Measurements from ENCODE around the gene IMPA2. TPM values are rescaled to one million over a fixed set of nuclear protein-coding genes. Genes with fewer than 3 reads are reported as not detected.

IMPA2 gene
- total and polyA plus RNA-seq, 7 donors, result 61.4 to 342 (median 196) TPM

GRCh38 chr18:12057419-12058039 lies 76.2 kb downstream of the IMPA2 start:
- Histone ChIP-seq H3K36me3 (ENCODE audit: insufficient read depth in 1 of 2, low read depth in 1 of 2) (no peaks in the 10 kb centered on the region), H3K4me3 (no peak overlapping the region), H3K4me1 (no peaks in the 10 kb centered on the region), H3K27ac (no peak overlapping the region), H3K27me3 (ENCODE audit: insufficient read depth in 3 of 3, low read length in 2 of 3) (no peaks in the 10 kb centered on the region), H3K9me3 (no peaks in the 10 kb centered on the region)
- TF ChIP-seq, protein P1, sequence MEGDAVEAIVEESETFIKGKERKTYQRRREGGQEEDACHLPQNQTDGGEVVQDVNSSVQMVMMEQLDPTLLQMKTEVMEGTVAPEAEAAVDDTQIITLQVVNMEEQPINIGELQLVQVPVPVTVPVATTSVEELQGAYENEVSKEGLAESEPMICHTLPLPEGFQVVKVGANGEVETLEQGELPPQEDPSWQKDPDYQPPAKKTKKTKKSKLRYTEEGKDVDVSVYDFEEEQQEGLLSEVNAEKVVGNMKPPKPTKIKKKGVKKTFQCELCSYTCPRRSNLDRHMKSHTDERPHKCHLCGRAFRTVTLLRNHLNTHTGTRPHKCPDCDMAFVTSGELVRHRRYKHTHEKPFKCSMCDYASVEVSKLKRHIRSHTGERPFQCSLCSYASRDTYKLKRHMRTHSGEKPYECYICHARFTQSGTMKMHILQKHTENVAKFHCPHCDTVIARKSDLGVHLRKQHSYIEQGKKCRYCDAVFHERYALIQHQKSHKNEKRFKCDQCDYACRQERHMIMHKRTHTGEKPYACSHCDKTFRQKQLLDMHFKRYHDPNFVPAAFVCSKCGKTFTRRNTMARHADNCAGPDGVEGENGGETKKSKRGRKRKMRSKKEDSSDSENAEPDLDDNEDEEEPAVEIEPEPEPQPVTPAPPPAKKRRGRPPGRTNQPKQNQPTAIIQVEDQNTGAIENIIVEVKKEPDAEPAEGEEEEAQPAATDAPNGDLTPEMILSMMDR (IDR thresholded peaks at IDR 0.05), result no peak
- DNase-seq (no peak), ATAC-seq (no peak)
- 73 to 86% (median 76%) methylated on average over 14 of the region's 14 CpGs for WGBS, 3 donors
- intact Hi-C loops (cut with DNase I), result no loop called here

DNA sequence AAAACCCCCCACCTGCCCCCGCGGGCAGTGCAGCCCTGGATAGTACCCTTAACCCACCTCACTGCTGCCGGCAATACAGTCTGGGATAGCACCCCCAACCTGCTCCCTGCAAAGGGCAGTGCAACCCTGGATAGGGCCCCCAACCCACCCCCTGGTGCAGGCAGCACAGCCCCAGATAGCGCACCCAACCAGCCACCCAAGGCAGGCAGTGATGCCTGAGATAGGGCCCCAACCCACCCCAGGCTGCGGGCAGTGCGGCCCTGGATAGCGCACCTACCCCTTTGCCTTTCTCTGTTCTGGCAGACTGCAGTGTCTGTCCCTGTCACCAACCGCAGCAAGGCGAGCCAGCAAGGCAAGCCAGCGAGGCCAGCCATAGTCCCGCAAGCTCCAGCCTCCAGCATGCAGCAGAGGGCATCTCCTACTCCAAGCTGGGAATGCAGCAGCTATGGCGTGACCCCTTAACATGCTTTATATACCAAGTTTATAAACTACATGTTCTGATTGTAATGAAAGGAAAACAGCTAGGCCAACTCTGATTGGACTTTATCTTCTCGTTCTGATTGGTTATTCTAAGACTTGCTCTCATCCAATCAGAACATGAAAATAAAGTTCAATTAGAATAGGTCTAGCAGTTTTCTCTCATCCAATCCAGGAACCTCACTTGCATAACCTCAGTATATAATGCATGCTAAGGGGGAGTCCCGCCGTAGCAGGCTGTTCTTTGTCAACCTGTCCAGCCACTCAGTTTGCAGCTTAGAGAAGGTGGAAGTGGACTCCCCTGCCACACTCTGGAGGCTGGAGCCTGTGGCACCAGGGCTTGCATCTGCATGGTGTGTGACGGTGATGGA lies 78.3 kb downstream of the IMPA2 start:
- Histone ChIP-seq H3K4me3 (no peak overlapping the region), H3K36me3 (ENCODE audit: insufficient read depth in 1 of 2, low read depth in 1 of 2) (no peaks in the 10 kb centered on the region), H3K9me3 (no peaks in the 10 kb centered on the region), H3K27me3 (ENCODE audit: insufficient read depth in 3 of 3, low read length in 2 of 3) (no peaks in the 10 kb centered on the region), H3K27ac (no peak overlapping the region), H3K4me1 (no peaks in the 10 kb centered on the region)
- intact Hi-C loops (cut with DNase I), result no loop called here
- no peak for ATAC-seq
- WGBS, 3 donors, result 82 to 84% (median 82%) methylated on average over 16 of the region's 16 CpGs
- TF ChIP-seq, protein P1 (IDR thresholded peaks at IDR 0.05), result no peak
- no peak for DNase-seq

DNA sequence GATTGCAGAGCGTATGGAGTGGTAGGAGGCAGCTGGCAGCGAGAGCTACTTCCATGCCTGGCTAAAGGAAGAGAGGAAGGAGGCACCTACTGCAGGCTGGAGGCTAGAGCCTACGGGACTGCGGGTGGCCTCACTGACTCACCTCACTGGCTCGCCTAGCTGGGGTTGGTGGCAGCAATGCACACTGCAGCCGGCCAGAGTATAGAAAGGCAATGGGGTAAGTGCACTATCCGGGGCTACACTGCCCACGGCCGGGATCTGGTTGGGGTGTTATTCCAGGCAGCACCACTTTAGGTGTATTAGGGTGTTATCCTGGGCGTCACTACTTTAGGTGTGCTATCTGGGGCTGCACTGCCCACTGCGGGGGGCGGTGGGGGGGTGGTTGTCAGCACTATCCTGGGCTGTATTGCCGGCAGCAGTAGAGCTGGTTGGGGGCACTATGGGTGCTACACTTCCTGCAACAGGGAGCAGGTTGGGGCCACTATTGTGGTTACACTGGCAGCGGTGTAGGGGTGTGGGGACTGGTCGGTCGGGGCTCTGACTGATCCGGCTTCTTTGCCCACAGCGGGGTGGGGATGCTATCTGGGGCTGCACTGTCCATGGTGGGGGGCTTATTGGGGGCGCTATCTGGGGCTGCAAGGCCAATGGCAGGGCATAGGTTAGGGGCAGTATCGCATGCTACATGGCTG lies 79.0 kb downstream of the IMPA2 start:
- no peaks in the 10 kb centered on the region for H3K27me3 ChIP-seq (ENCODE audit: insufficient read depth in 3 of 3, low read length in 2 of 3)
- H3K4me3 ChIP-seq, result no peak overlapping the region
- H3K4me1 ChIP-seq, result no peaks in the 10 kb centered on the region
- intact Hi-C loops (cut with DNase I), result no loop called here
- ATAC-seq, result no peak
- DNase-seq, result no peak
- 77 to 86% (median 79%) methylated on average over 19 to 20 of the region's 20 CpGs for WGBS, 3 donors
- H3K9me3 ChIP-seq, result no peaks in the 10 kb centered on the region
- H3K36me3 ChIP-seq (ENCODE audit: insufficient read depth in 1 of 2, low read depth in 1 of 2), result no peaks in the 10 kb centered on the region
- TF ChIP-seq, protein P1 (IDR thresholded peaks at IDR 0.05), result no peak
- no peak overlapping the region for H3K27ac ChIP-seq

DNA sequence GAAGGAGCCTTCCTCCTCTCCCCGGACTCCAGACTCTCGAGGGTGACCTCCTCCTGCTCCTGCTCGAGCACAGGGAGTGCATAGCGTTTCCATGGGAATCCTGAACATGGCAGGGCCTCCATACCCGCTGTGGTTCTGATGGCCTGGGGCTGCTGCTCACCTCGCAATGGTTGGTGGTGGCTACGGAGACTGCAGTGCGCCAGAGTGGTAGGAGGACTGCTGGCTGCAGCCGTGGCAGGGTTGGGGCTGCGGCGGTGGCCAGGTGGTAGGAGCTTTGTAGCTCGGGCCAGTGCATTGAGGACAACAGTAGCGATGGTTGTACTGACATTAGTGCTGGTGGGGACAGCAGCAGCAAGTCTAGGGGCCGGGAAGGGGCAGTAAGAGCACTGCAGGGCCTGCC lies 80.4 kb downstream of the IMPA2 start:
- H3K4me3 ChIP-seq, result no peak overlapping the region
- intact Hi-C loops (cut with DNase I), result no loop called here
- no peaks in the 10 kb centered on the region for H3K4me1 ChIP-seq
- ATAC-seq, result no peak
- TF ChIP-seq, protein P1 (IDR thresholded peaks at IDR 0.05), result no peak
- DNase-seq, result peak in 1 of 2 donors; percentile 50
- H3K36me3 ChIP-seq (ENCODE audit: insufficient read depth in 1 of 2, low read depth in 1 of 2), result no peaks in the 10 kb centered on the region
- 80 to 84% (median 81%) methylated on average over 11 to 14 of the region's 14 CpGs for WGBS, 3 donors
- no peak overlapping the region for H3K27ac ChIP-seq
- no peaks in the 10 kb centered on the region for H3K27me3 ChIP-seq (ENCODE audit: insufficient read depth in 3 of 3, low read length in 2 of 3)
- no peaks in the 10 kb centered on the region for H3K9me3 ChIP-seq
